Stimulated activated naive CD8-positive, alpha-beta T cell treated with anti-CD3 and anti-CD28 coated beads, Interleukin-15, amount 100 ng/mL, for 72 hours (primary cell): ENCODE measurements around the gene MAN2A2.
"Not testable (repeated sequence)": the region's sequence is repeated elsewhere in the genome, so short reads cannot be mapped to it uniquely, and the experiment has no call there.

Experiments used
- ATAC-seq: fragments of 150-1000 bp; cut with Tn5 transposase; 2 replicates; pipeline ENCODE4 v1.10.0; 2021; ENCODE audit warnings: mild to moderate bottlenecking, moderate library complexity
- DNase-seq, 2 donors: peaks; one replicate each; pipeline ENCODE4 v3.0.0; 2021 to 2022
- H3K27ac Mint-ChIP-seq, 2 donors: one replicate each; pipeline ENCODE4 v1.8.0; 2022; ENCODE audit warnings: mild to moderate bottlenecking in 2 of 2, mixed read lengths in 2 of 2, moderate library complexity in 2 of 2
- H3K27me3 Mint-ChIP-seq: one replicate; pipeline ENCODE4 v1.8.0; 2022; ENCODE audit warnings: mixed read lengths
- H3K4me1 Mint-ChIP-seq: one replicate; pipeline ENCODE4 v1.8.0; 2022; ENCODE audit warnings: mild to moderate bottlenecking, mixed read lengths
- H3K4me3 Mint-ChIP-seq, 2 donors: one replicate each; pipeline ENCODE4 v1.8.0; 2022; ENCODE audit warnings: mild to moderate bottlenecking in 2 of 2, mixed read lengths in 2 of 2, moderate library complexity in 1 of 2
- H3K9me3 Mint-ChIP-seq, 2 donors: one replicate each; pipeline ENCODE4 v1.8.0; 2022; ENCODE audit warnings: mixed read lengths in 2 of 2

Gene MAN2A2

GRCh38 chr15:90915216-90915807 is 12.2 kb downstream of the MAN2A2 start:
- Mint-ChIP-seq H3K4me3 (no peak overlapping the region), H3K27me3 (no peaks in the 10 kb centered on the region), H3K27ac (peak overlapping the region in 1 of 2 donors; percentile 11), H3K4me1 (peaks cover 8% of the 10 kb centered on the region), H3K9me3 (no peaks in the 10 kb centered on the region)
- DNase-seq (no peak), ATAC-seq (no peak)

GRCh38 chr15:90915808-90916440 is 12.8 kb downstream of the MAN2A2 start:
- Mint-ChIP-seq H3K27me3 (no peaks in the 10 kb centered on the region), H3K4me1 (peaks cover 8% of the 10 kb centered on the region), H3K27ac (peak overlapping the region in 1 of 2 donors; percentile 11), H3K9me3 (no peaks in the 10 kb centered on the region), H3K4me3 (no peak overlapping the region)
- ATAC-seq: no peak
- no peak for DNase-seq

GRCh38 chr15:90916461-90916860 is 13.4 kb downstream of the MAN2A2 start:
- DNase-seq (no peak), ATAC-seq (no peak)
- H3K27me3 Mint-ChIP-seq: no peaks in the 10 kb centered on the region
- no peaks in the 10 kb centered on the region for H3K9me3 Mint-ChIP-seq
- peaks cover 8% of the 10 kb centered on the region for H3K4me1 Mint-ChIP-seq
- H3K27ac Mint-ChIP-seq: no peak overlapping the region
- no peak overlapping the region for H3K4me3 Mint-ChIP-seq

GRCh38 chr15:90917569-90917968 is 14.5 kb downstream of the MAN2A2 start:
- Mint-ChIP-seq H3K4me3 (no peak overlapping the region), H3K4me1 (peaks cover 8% of the 10 kb centered on the region), H3K27me3 (no peaks in the 10 kb centered on the region), H3K9me3 (no peaks in the 10 kb centered on the region), H3K27ac (no peak overlapping the region)
- DNase-seq (no peak), ATAC-seq (no peak)

GRCh38 chr15:90918034-90918788 is 15.1 kb downstream of the MAN2A2 start:
- H3K4me1 Mint-ChIP-seq: peaks cover 8% of the 10 kb centered on the region
- no peak for ATAC-seq
- no peak for DNase-seq
- no peak overlapping the region for H3K4me3 Mint-ChIP-seq
- H3K27me3 Mint-ChIP-seq: no peaks in the 10 kb centered on the region
- peak overlapping the region in 1 of 2 donors; percentile 9 for H3K27ac Mint-ChIP-seq
- H3K9me3 Mint-ChIP-seq: no peaks in the 10 kb centered on the region

GRCh38 chr15:90918835-90919234 is 15.7 kb downstream of the MAN2A2 start:
- Mint-ChIP-seq H3K4me1 (peaks cover 9% of the 10 kb centered on the region), H3K27me3 (no peaks in the 10 kb centered on the region), H3K9me3 (no peaks in the 10 kb centered on the region), H3K4me3 (no peak overlapping the region), H3K27ac (no peak overlapping the region)
- DNase-seq (no peak), ATAC-seq (no peak)

GRCh38 chr15:90921887-90922286 is 18.8 kb downstream of the MAN2A2 start:
- Mint-ChIP-seq H3K9me3 (no peaks in the 10 kb centered on the region), H3K4me3 (no peak overlapping the region), H3K27ac (no peak overlapping the region), H3K4me1 (peaks cover 10% of the 10 kb centered on the region), H3K27me3 (no peaks in the 10 kb centered on the region)
- no peak for DNase-seq
- no peak for ATAC-seq

- Mint-ChIP-seq H3K27ac (peak overlapping the region in 1 of 2 donors; percentile 50), H3K4me1 (peaks cover 10% of the 10 kb centered on the region)
- ATAC-seq (peak; percentile 85), DNase-seq (peak in 1 of 2 donors; percentile 34)
- not testable (repeated sequence) for H3K27me3 Mint-ChIP-seq, H3K4me3 Mint-ChIP-seq, H3K9me3 Mint-ChIP-seq
Observed at GRCh38 chr15:90922712-90923322, 19.7 kb downstream of the MAN2A2 start.

GRCh38 chr15:90924375-90924774 is 21.3 kb downstream of the MAN2A2 start:
- ATAC-seq (peak; percentile 87), DNase-seq (peak in 1 of 2 donors; percentile 40)
- H3K4me3 Mint-ChIP-seq: no peak overlapping the region
- no peaks in the 10 kb centered on the region for H3K27me3 Mint-ChIP-seq
- no peaks in the 10 kb centered on the region for H3K9me3 Mint-ChIP-seq
- peaks cover 16% of the 10 kb centered on the region for H3K4me1 Mint-ChIP-seq
- no peak overlapping the region for H3K27ac Mint-ChIP-seq

GRCh38 chr15:90926766-90927165 is 23.7 kb downstream of the MAN2A2 start:
- H3K4me1 Mint-ChIP-seq: peaks cover 30% of the 10 kb centered on the region
- H3K4me3 Mint-ChIP-seq, H3K27ac Mint-ChIP-seq: not testable (repeated sequence)

GRCh38 chr15:90928106-90928505 is 25.0 kb downstream of the MAN2A2 start:
- H3K4me3 Mint-ChIP-seq: peak overlapping the region; percentile 40 to 47
- not testable (repeated sequence) for ATAC-seq, DNase-seq, H3K9me3 Mint-ChIP-seq, H3K27me3 Mint-ChIP-seq
- peaks cover 41% of the 10 kb centered on the region for H3K4me1 Mint-ChIP-seq
- peak overlapping the region; percentile 12 to 64 for H3K27ac Mint-ChIP-seq

More at GRCh38 chr15:90926766-90927165, 23.7 kb downstream of the MAN2A2 start:
- not testable (repeated sequence) for ATAC-seq, H3K27me3 Mint-ChIP-seq, H3K9me3 Mint-ChIP-seq, DNase-seq

GRCh38 chr15:90929246-90930019 is 26.3 kb downstream of the MAN2A2 start:
- Mint-ChIP-seq H3K27me3 (no peaks in the 10 kb centered on the region), H3K27ac (peak overlapping the region; percentile 97 to 98), H3K9me3 (no peaks in the 10 kb centered on the region), H3K4me3 (peak overlapping the region; percentile 97 to 100), H3K4me1 (peaks cover 47% of the 10 kb centered on the region)
- DNase-seq (no peak), ATAC-seq (peak; percentile 0)

GRCh38 chr15:90930861-90931574 is 27.9 kb downstream of the MAN2A2 start:
- peak overlapping the region; percentile 12 to 97 for H3K27ac Mint-ChIP-seq
- peaks cover 56% of the 10 kb centered on the region for H3K4me1 Mint-ChIP-seq

GRCh38 chr15:90931575-90931827 is 28.4 kb downstream of the MAN2A2 start:
- Mint-ChIP-seq H3K9me3 (no peaks in the 10 kb centered on the region), H3K4me1 (peaks cover 61% of the 10 kb centered on the region), H3K27ac (peak overlapping the region; percentile 90 to 99), H3K4me3 (peak overlapping the region; percentile 97 to 100), H3K27me3 (no peaks in the 10 kb centered on the region)
- ATAC-seq (no peak), DNase-seq (no peak)

More at GRCh38 chr15:90930861-90931574, 27.9 kb downstream of the MAN2A2 start:
- ATAC-seq (no peak), DNase-seq (no peak)
- no peaks in the 10 kb centered on the region for H3K9me3 Mint-ChIP-seq
- peak overlapping the region; percentile 97 to 100 for H3K4me3 Mint-ChIP-seq
- H3K27me3 Mint-ChIP-seq: no peaks in the 10 kb centered on the region
